Suppressor macrophage treated with lipopolysaccharide for 1 hour (primary cell): ENCODE measurements around the gene TMEM31.
A peak's percentile ranks its signal among the peaks of the same experiment; 100 is the strongest.
"Not testable (repeated sequence)": the region's sequence is repeated elsewhere in the genome, so short reads cannot be mapped to it uniquely, and the experiment has no call there.

ENCODE experiments used
- DNase-seq, 3 donors: peaks; one replicate each; pipeline ENCODE4 v3.0.0-alpha.2; 2020 to 2022

TMEM31 gene

DNA sequence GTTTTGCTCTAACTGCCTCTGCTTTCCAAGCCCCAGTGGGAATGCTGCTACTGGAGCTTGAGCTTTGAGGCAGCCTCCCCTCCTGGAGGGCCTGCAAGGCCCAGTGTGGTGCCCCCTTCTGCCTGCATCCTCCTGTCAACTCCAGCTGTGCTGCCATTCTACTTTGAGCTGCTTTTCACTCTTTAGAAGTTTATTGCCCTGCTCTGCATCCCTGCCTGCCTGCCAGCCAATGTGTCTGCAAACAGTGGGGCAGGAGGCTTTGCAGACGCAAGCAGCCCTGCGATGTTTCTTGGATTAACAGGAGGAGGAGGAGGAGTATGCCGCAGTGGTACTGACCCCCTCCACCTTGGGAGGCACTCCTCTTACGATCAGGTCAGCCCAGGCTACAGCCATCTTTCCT, 16.4 kb downstream of the TMEM31 start:
- no peak for DNase-seq

DNA sequence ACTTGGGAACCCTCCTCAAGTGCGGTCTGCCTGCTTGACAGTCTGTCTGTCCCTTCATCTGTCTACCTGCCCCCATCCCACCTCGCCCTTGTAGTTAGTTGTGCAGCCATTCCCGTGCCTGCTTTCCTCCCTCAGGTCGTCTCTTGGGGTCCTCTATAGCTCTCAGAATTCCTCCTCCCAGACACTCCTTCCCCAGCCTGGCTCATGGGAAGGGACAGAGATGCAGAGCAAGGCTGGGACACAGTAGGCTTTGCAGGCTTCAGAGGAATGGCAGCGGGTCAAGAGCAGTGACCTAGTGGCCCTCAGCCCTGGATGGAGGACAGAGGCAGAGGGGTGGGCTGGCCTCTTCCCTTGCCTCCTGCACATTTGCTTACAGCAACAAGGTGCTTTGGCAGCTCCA, 18.3 kb downstream of the TMEM31 start:
- no peak for DNase-seq

GRCh38 chrX:103730147-103730795, 19.6 kb downstream of the TMEM31 start:
- DNase-seq, result peak in 2 of 3 donors; percentile 5 to 9

GRCh38 chrX:103730796-103731493, 20.2 kb downstream of the TMEM31 start:
- DNase-seq, result no peak

DNA sequence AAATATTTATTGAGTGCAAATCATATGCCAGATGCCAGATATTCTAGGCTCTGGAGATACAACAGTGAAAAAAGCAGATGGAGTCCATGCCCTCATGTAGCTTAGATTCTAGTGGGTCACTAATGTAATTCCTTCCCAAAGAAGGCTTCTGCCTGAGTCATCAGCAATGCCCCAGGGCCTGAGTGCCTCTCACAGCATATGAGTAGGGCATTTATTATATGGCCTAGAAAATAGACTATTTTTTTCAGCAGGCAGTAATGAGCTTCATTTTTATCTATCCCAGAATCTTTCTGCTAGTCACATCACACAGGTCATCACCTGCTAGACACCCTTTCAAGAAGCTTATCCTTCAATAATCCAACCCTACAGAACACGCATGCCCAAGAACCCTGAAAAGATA, 22.3 kb downstream of the TMEM31 start:
- no peak for DNase-seq

DNA sequence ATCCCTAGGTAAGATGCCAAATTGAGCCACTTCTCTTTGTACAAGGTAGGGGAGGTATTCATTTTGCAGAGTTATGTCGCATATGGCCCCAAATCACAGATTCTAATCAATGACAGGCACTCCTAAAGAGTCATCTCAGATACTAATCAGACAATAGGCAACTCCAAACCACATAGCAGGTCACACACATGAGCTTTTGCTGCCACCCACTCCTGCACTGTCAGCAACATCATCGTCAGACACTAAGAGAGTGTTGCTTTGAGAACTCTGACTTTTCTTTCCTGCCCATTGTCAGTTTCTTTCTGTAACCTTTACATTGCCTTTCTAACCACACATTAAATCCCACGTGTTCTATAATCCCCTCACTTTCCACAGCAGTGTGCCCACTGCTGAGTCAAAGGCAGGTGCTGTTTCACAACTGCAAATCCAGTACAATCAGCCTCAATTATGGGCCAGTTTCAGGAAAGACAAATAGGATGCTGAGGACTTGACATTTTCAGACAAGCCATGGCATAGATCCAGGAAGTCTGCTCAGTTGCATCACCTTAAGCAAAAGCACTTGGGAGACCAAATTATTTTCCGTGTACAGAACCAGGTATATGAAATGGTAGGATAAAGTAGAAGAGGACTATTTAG, 23.5 kb downstream of the TMEM31 start:
- DNase-seq, result no peak

GRCh38 chrX:103737696-103738095, 27.0 kb downstream of the TMEM31 start:
- no peak for DNase-seq

- DNase-seq, result no peak
Observed at GRCh38 chrX:103739421-103739820, 28.7 kb downstream of the TMEM31 start.

DNA sequence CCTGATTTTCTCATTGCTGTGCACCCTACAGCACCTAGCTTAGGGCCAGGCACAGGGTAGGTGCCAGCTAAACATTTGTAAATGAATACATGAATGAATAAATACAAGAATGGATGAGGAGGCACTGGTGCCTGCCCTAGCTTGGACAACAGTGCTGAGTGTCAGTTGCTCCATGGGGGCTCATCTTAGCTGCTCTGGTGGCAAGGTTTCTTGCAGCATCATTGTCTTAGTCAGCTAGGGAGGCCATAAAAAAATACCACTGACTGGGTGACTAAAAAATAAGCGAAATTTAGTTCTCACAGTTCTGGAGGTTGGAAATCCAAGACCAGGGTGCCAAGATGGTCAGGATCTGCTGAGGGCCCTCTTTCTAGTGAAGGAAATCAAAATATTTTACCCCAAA, 31.2 kb downstream of the TMEM31 start:
- DNase-seq, result no peak

- no peak for DNase-seq
Observed at GRCh38 chrX:103742339-103742738, 31.6 kb downstream of the TMEM31 start.

GRCh38 chrX:103747163-103747562, 36.5 kb downstream of the TMEM31 start:
- DNase-seq, result no peak

- no peak for DNase-seq
Observed at GRCh38 chrX:103754401-103754800, 43.7 kb downstream of the TMEM31 start.

DNA sequence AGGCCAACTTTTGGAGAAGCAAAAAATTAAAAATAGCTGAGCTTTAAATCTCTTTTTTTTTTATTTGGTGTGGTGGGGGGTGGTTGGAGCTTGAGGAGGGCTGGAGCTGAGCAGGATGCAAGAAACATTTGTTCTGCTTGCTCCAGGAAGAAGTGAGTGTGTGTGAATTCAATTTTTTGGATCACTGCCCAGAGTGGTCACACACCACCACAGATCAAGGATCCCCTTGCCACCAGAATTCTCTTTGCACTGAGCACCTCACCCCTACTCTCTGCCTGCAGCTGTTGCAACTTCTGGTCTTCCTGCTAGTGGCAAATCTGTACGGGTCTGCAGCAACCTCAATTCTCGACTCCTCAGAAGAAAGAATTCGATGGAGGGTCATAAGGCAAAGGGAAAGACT, 46.0 kb downstream of the TMEM31 start:
- DNase-seq, result no peak

DNA sequence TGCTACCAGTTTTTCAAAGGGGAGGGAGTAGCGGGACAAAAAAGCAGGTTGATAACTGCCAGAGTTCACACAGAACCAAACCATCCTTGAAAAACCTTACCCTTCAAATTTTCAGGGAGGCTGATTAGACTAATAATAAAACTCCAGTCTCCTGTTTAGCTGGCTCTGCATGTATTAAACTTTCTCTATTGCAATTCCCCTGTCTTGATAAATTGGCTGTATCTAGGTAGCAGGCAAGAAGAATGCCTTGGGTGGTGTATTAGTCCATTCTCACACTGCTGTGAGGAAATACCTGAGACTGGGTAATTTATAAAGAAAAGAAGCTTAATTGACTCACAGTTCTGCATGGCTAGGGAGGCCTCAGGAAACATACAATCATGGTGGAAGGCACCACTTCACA, 47.8 kb downstream of the TMEM31 start:
- DNase-seq, result no peak

DNA sequence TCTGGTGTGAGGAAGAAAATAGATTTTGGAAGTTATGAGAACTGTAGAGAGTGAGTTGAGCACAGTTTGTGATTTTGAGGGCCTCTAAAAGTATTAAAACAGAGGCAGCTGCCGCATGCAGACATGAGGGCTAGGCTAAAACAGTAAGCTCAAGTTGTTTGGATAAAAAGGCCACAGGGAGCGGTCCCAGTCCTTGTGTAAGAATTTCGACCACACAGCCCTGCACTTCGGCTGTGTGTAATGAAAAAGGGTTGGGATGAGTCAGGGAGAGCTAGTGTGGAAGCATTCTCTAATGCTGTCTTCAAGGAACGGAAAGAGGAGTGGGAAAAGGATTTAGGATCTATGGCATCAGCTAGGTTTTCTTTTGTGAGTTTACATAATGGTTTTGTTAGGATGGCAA, 52.8 kb downstream of the TMEM31 start:
- not testable (repeated sequence) for DNase-seq
